GM06990 (cell line): ENCODE measurements around the gene MOCS1.

Experiments
- DNase-seq: peaks from one replicate; pipeline ENCODE4 v3.0.0-alpha.2; 2011; ENCODE audit not compliant: insufficient read length; ENCODE audit errors: extremely low read depth
- H3K27me3 ChIP-seq: replicated peaks from 2 replicates; pipeline ENCODE4 v1.6.0; 2011; ENCODE audit warnings: low read length; ENCODE audit not compliant: control insufficient read depth, insufficient read depth
- H3K36me3 ChIP-seq: 2 replicates; pipeline ENCODE4 v1.5.1; 2011; ENCODE audit warnings: low read length; ENCODE audit not compliant: control insufficient read depth, insufficient read depth
- H3K4me3 ChIP-seq: replicated peaks from 2 replicates; pipeline ENCODE4 v1.5.1; 2011; ENCODE audit warnings: low read depth, mild to moderate bottlenecking, control low read depth, low read length
- TF ChIP-seq, protein P1 (sequence below): IDR thresholded peaks from 2 replicates; pipeline ENCODE4 v1.5.1; 2011; ENCODE audit warnings: low read length, control low read depth, mild to moderate bottlenecking, inconsistent platforms; ENCODE audit not compliant: insufficient read depth, poor library complexity, severe bottlenecking

MOCS1 gene

DNA sequence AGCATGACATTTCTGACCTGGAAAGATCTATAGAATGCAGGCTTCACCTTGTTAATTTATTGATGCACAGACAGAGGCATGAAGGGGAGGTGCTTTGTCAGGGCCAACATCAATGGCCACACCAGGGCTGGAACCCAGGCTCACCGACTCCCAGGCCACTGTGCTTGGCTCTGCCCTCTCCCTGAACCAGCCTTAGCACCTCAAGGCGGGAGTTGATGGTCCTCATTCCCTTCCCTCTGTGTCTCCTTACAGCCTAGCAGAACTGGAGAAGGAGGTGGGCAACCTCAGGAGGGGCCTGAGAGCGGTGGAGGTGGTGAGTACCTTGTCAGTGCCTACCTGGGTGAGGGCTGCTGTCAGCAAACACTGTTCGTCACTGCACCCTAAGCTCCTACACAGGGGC lies 35.6 kb downstream of the MOCS1 start:
- no peaks in the 10 kb centered on the region for H3K36me3 ChIP-seq
- DNase-seq: no peak
- H3K27me3 ChIP-seq: no peaks in the 10 kb centered on the region; the same call in 1 of the 2 replicates
- no peak overlapping the region for H3K4me3 ChIP-seq
- TF ChIP-seq, protein P1, sequence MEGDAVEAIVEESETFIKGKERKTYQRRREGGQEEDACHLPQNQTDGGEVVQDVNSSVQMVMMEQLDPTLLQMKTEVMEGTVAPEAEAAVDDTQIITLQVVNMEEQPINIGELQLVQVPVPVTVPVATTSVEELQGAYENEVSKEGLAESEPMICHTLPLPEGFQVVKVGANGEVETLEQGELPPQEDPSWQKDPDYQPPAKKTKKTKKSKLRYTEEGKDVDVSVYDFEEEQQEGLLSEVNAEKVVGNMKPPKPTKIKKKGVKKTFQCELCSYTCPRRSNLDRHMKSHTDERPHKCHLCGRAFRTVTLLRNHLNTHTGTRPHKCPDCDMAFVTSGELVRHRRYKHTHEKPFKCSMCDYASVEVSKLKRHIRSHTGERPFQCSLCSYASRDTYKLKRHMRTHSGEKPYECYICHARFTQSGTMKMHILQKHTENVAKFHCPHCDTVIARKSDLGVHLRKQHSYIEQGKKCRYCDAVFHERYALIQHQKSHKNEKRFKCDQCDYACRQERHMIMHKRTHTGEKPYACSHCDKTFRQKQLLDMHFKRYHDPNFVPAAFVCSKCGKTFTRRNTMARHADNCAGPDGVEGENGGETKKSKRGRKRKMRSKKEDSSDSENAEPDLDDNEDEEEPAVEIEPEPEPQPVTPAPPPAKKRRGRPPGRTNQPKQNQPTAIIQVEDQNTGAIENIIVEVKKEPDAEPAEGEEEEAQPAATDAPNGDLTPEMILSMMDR: no peak

DNA sequence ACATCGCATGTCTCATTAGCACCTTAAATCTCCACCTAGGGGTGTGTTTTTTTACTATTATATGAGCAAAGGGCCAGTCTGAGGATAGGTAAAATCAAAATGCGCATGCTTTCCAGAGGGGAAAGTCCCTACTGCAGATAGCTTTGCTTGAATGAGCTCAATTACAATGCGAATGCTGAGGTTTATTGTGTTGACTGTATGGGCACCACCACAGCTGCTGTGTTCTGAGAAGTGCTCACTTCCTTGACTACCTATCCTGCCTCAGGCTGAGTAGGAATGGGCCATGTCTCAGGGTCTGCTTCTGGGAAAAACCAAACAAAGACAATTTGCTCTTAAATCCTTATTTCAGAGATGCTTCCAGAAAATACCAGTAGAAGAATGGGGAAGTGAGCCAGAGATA lies 36.6 kb downstream of the MOCS1 start:
- no peak for DNase-seq
- Histone ChIP-seq H3K36me3 (no peaks in the 10 kb centered on the region), H3K4me3 (no peak overlapping the region), H3K27me3 (no peaks in the 10 kb centered on the region; the same call in 1 of the 2 replicates)
- TF ChIP-seq, protein P1: no peak

DNA sequence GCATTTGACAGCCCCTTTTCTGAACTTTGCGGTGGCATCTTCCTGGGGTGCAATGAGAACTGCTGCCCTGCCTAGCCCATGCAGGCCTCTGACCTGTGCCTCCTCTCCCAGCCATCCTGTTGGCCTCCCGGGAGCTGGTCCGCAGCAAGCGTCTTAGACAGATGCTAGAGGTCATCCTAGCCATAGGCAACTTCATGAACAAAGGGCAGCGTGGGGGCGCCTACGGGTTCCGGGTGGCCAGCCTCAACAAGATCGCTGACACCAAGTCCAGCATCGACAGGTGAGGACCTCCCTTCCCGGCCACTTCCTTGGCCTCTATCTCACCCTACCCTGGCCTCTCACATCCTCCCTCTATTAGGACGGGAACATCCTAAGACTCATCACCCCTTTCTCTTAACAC lies 37.6 kb downstream of the MOCS1 start:
- TF ChIP-seq, protein P1: no peak
- no peak for DNase-seq
- Histone ChIP-seq H3K4me3 (no peak overlapping the region), H3K36me3 (no peaks in the 10 kb centered on the region), H3K27me3 (no peaks in the 10 kb centered on the region; the same call in 1 of the 2 replicates)

DNA sequence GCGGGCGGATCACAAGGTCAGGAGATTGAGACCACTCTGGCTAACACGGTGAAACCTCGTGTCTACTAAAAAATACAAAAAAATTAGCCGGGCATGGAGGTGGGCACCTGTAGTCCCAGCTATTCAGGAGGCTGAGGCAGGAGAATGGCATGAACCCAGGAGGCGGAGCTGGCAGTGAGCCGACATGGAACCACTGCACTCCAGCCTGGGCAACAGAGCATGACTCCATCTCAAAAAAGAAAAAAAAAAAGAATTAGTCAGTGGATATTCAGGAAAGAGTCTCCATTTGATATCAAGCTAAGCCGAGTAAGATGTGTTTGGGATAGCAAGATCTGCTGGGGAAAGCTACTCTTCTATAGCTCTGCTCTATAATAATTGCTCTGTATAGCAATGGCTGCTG lies 41.0 kb downstream of the MOCS1 start:
- Histone ChIP-seq H3K4me3 (no peak overlapping the region), H3K36me3 (no peaks in the 10 kb centered on the region), H3K27me3 (no peaks in the 10 kb centered on the region)
- TF ChIP-seq, protein P1: no peak
- no peak for DNase-seq

DNA sequence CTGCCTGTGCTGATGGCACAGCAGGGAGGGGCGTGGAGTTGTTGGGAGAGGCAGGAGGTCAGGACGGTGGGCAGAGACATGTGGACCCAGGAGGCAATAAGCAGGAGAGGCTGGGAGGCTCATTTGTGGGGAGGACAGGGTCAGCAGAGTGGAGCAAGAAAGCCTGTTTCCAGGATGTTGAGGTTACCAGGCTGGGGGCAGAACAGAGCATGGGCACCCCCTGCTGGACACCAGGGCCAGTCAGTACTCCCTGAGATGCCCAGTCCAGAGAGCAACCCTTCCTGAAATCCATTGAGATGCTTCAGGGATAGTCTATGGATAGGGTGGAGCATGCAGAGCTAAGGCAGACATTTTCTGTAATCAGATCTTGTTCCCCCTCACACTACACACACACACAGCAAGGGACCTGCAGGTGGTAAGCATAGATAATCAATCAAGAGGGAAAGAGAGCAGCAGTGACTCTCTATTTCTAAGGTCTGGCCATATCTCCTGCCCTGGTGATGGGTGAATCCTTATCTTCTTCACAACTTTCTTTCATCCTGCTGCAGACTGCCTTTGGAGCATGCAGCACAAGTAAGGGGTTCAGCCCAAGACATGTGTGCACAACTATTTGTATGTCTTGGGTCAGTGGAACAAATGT lies 41.7 kb downstream of the MOCS1 start:
- H3K4me3 ChIP-seq: no peak overlapping the region
- TF ChIP-seq, protein P1: peak; percentile 71
- no peaks in the 10 kb centered on the region for H3K36me3 ChIP-seq
- no peak for DNase-seq
- no peaks in the 10 kb centered on the region; the same call in 1 of the 2 replicates for H3K27me3 ChIP-seq

DNA sequence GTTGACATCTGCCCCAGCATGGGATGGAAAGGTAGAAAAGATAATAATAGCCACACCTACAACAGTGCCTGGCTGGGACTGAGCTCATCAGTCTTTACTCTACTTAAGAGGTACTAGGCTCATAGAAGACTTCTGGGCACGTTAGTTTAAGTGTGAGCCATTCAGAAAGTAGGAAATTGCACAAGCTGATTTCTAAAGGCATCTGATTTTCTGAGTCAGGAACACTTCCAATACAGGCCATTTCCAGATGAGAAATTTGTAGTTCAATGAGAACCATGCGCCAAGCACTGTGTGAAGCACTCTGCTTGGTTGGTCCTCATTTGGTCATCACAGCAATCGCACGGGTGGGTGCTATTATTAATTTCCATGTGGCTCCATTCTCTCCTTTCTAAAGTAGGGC lies 42.3 kb downstream of the MOCS1 start:
- no peak for DNase-seq
- Histone ChIP-seq H3K4me3 (no peak overlapping the region), H3K27me3 (no peaks in the 10 kb centered on the region; the same call in 1 of the 2 replicates), H3K36me3 (no peaks in the 10 kb centered on the region)
- TF ChIP-seq, protein P1: no peak
